ENCODE data around the gene RPAP3. TPM values are rescaled to one million over a fixed set of nuclear protein-coding genes. Genes with fewer than 3 reads are reported as not detected.
A peak's percentile ranks its signal among the peaks of the same experiment; 100 is the strongest.

The RPAP3 gene
- total RNA-seq, 1 experiment from 2014 or later = 67.7 TPM

- CTCF ChIA-PET = interaction anchor here (0.9 to 2.8 kb wide), 3 partner anchors 9 to 15 kb away, joined by 7 to 22 read pairs (median 13); no protein-coding TSS in a partner anchor
- H3K27ac Mint-ChIP-seq (ENCODE audit: unreplicated experiment) = peak overlapping the region; percentile 51
- Histone ChIP-seq H3K36me3 (ENCODE audit: control insufficient read depth, insufficient read depth, low read length) (no peaks in the 10 kb centered on the region), H3K4me3 (ENCODE audit: low read depth, low read length) (no peak overlapping the region), H3K9me3 (no peaks in the 10 kb centered on the region), H3K27me3 (replicated peaks; ENCODE audit: control insufficient read depth, insufficient read depth, low read length) (no peaks in the 10 kb centered on the region), H3K4me1 (peaks cover 17% of the 10 kb centered on the region)
- BruUV-seq (replicated peaks) = no TSS peak
- POLR2A ChIA-PET = no interaction called here
- no peaks in the 10 kb centered on the region for H3K36me3 Mint-ChIP-seq (ENCODE audit: insufficient read depth, unreplicated experiment)
- no peak overlapping the region for H3K4me3 Mint-ChIP-seq (ENCODE audit: unreplicated experiment)
- H3K9me3 Mint-ChIP-seq (ENCODE audit: unreplicated experiment) = no peaks in the 10 kb centered on the region
- H3K4me1 Mint-ChIP-seq (ENCODE audit: low read depth, unreplicated experiment) = peaks cover 19% of the 10 kb centered on the region
- DNase-seq = no peak
- TF ChIP-seq, protein P1, sequence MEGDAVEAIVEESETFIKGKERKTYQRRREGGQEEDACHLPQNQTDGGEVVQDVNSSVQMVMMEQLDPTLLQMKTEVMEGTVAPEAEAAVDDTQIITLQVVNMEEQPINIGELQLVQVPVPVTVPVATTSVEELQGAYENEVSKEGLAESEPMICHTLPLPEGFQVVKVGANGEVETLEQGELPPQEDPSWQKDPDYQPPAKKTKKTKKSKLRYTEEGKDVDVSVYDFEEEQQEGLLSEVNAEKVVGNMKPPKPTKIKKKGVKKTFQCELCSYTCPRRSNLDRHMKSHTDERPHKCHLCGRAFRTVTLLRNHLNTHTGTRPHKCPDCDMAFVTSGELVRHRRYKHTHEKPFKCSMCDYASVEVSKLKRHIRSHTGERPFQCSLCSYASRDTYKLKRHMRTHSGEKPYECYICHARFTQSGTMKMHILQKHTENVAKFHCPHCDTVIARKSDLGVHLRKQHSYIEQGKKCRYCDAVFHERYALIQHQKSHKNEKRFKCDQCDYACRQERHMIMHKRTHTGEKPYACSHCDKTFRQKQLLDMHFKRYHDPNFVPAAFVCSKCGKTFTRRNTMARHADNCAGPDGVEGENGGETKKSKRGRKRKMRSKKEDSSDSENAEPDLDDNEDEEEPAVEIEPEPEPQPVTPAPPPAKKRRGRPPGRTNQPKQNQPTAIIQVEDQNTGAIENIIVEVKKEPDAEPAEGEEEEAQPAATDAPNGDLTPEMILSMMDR (IDR thresholded peaks at IDR 0.05; ENCODE audit: insufficient read depth in 1 of 2, low read depth in 1 of 2, low read length in 1 of 2, severe bottlenecking in 1 of 2, unreplicated experiment in 1 of 2) = no peak
- intact Hi-C loops (cut with micrococcal nuclease; ENCODE audit: unreplicated experiment) = no loop called here
- no peaks in the 10 kb centered on the region for H3K27me3 Mint-ChIP-seq (ENCODE audit: insufficient read depth, unreplicated experiment)
Observed at GRCh38 chr12:47753021-47754001, 47.5 kb upstream of the RPAP3 start.

GRCh38 chr12:47752552-47752951 lies 46.7 kb upstream of the RPAP3 start:
- H3K27ac Mint-ChIP-seq (ENCODE audit: unreplicated experiment) = no peak overlapping the region
- TF ChIP-seq, protein P1 (IDR thresholded peaks at IDR 0.05; ENCODE audit: insufficient read depth in 1 of 2, low read depth in 1 of 2, low read length in 1 of 2, severe bottlenecking in 1 of 2, unreplicated experiment in 1 of 2) = no peak
- POLR2A ChIA-PET = no interaction called here
- CTCF ChIA-PET = interaction anchor here (0.9 kb wide), 1 partner anchor 14 kb away, joined by 7 read pairs; no protein-coding TSS in a partner anchor
- Histone ChIP-seq H3K9me3 (no peaks in the 10 kb centered on the region), H3K27me3 (replicated peaks; ENCODE audit: control insufficient read depth, insufficient read depth, low read length) (no peaks in the 10 kb centered on the region), H3K4me1 (peaks cover 11% of the 10 kb centered on the region), H3K4me3 (ENCODE audit: low read depth, low read length) (no peak overlapping the region), H3K36me3 (ENCODE audit: control insufficient read depth, insufficient read depth, low read length) (no peaks in the 10 kb centered on the region)
- no peaks in the 10 kb centered on the region for H3K9me3 Mint-ChIP-seq (ENCODE audit: unreplicated experiment)
- H3K4me1 Mint-ChIP-seq (ENCODE audit: low read depth, unreplicated experiment) = peaks cover 19% of the 10 kb centered on the region
- H3K4me3 Mint-ChIP-seq (ENCODE audit: unreplicated experiment) = no peak overlapping the region
- DNase-seq = no peak
- no TSS peak for BruUV-seq (replicated peaks)
- intact Hi-C loops (cut with micrococcal nuclease; ENCODE audit: unreplicated experiment) = no loop called here
- no peaks in the 10 kb centered on the region for H3K27me3 Mint-ChIP-seq (ENCODE audit: insufficient read depth, unreplicated experiment)
- no peaks in the 10 kb centered on the region for H3K36me3 Mint-ChIP-seq (ENCODE audit: insufficient read depth, unreplicated experiment)

DNA sequence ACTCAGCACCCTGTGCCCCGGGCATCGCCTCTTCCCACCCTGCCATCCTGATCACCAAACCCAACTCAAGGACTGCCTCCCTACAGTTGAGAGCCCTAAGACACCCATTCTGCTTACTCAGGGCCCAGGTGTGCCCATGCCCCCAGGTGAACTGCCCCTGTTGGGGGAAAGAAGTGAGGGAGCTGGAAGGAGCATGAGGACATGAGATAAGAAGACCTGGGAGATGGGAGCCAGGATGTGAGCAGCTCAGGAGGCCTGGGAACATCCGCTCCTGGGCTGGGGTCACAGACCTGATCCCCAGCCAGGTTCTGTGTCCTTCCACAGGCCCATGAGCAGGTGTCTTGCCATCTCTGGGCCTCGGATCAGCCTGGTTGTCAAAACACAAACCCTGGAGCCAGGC lies 46.3 kb upstream of the RPAP3 start:
- Histone ChIP-seq H3K27me3 (replicated peaks; ENCODE audit: control insufficient read depth, insufficient read depth, low read length) (no peaks in the 10 kb centered on the region), H3K9me3 (no peaks in the 10 kb centered on the region), H3K4me1 (peaks cover 11% of the 10 kb centered on the region), H3K36me3 (ENCODE audit: control insufficient read depth, insufficient read depth, low read length) (no peaks in the 10 kb centered on the region), H3K4me3 (ENCODE audit: low read depth, low read length) (no peak overlapping the region)
- TF ChIP-seq, protein P1 (IDR thresholded peaks at IDR 0.05; ENCODE audit: insufficient read depth in 1 of 2, low read depth in 1 of 2, low read length in 1 of 2, severe bottlenecking in 1 of 2, unreplicated experiment in 1 of 2) = no peak
- H3K4me3 Mint-ChIP-seq (ENCODE audit: unreplicated experiment) = no peak overlapping the region
- CTCF ChIA-PET = no interaction called here
- no peak for DNase-seq
- no peaks in the 10 kb centered on the region for H3K27me3 Mint-ChIP-seq (ENCODE audit: insufficient read depth, unreplicated experiment)
- intact Hi-C loops (cut with micrococcal nuclease; ENCODE audit: unreplicated experiment) = no loop called here
- peaks cover 19% of the 10 kb centered on the region for H3K4me1 Mint-ChIP-seq (ENCODE audit: low read depth, unreplicated experiment)
- BruUV-seq (replicated peaks) = no TSS peak
- H3K36me3 Mint-ChIP-seq (ENCODE audit: insufficient read depth, unreplicated experiment) = no peaks in the 10 kb centered on the region
- H3K27ac Mint-ChIP-seq (ENCODE audit: unreplicated experiment) = no peak overlapping the region
- POLR2A ChIA-PET = no interaction called here
- H3K9me3 Mint-ChIP-seq (ENCODE audit: unreplicated experiment) = no peaks in the 10 kb centered on the region
